ENCODE measurements around the gene ATL2. TPM values are rescaled to one million over a fixed set of nuclear protein-coding genes. Genes with fewer than 3 reads are reported as not detected.

The ATL2 gene
- total RNA-seq, 1 experiment from 2014 or later = 66.7 TPM

GRCh38 chr2:38251940-38252339, 125.1 kb downstream of the ATL2 start:
- no peak overlapping the region for H3K4ac ChIP-seq (ENCODE audit: low read depth, low read length)
- no peak overlapping the region for H2AK5ac ChIP-seq (ENCODE audit: insufficient read length, low read length)
- no peak for DNase-seq
- H3K79me2 ChIP-seq (ENCODE audit: insufficient read depth, low read length) = no peaks in the 10 kb centered on the region
- no peak overlapping the region for H2BK5ac ChIP-seq (ENCODE audit: insufficient read length, low read length)
- H3K14ac ChIP-seq (ENCODE audit: insufficient read depth, low read length) = no peak overlapping the region
- no peaks in the 10 kb centered on the region for H3K9me3 ChIP-seq (ENCODE audit: control insufficient read depth, low read depth, low read length)
- H3K4me1 ChIP-seq (ENCODE audit: insufficient read depth, low read length) = no peaks in the 10 kb centered on the region
- H3K56ac ChIP-seq (ENCODE audit: insufficient read length, low read depth, low read length) = no peak overlapping the region
- Mint-ChIP-seq H3K4me1 (peaks cover 4 to 5% of the 10 kb centered on the region in 2 experiments; a peak in 2 of 4 replicates), H3K27ac (no peak overlapping the region), H3K27me3 (ENCODE audit: low read depth) (no peaks in the 10 kb centered on the region), H3K4me3 (no peak overlapping the region), H3K9me3 (no peaks in the 10 kb centered on the region), H3K36me3 (ENCODE audit: insufficient read depth in 1 of 3, low read depth in 3 of 3) (no peaks in the 10 kb centered on the region)
- no peak overlapping the region for H3K18ac ChIP-seq (ENCODE audit: insufficient read length, low read depth, low read length)
- no peak overlapping the region for H2BK120ac ChIP-seq (ENCODE audit: low read depth, low read length, poor library complexity, severe bottlenecking)
- H4K5ac ChIP-seq (ENCODE audit: insufficient read length, low read depth, low read length) = no peak overlapping the region
- no peak overlapping the region for H4K91ac ChIP-seq (ENCODE audit: insufficient read length, low read depth, low read length)
- H2AFZ ChIP-seq (ENCODE audit: low read length) = no peak overlapping the region
- no peak overlapping the region for H3K27ac ChIP-seq (ENCODE audit: insufficient read length, low read depth, low read length)
- H3T11ph ChIP-seq (ENCODE audit: low read length) = no peak overlapping the region
- no CpG with 5 or more reads among the region's 1 CpG for WGBS (ENCODE audit: extremely low coverage, insufficient read length, low lambda C conversion rate)
- H4K20me1 ChIP-seq (ENCODE audit: control insufficient read depth, insufficient read depth, insufficient read length) = no peaks in the 10 kb centered on the region
- no peaks in the 10 kb centered on the region for H3K23me2 ChIP-seq (ENCODE audit: insufficient read length, low read depth, low read length, poor library complexity, severe bottlenecking)
- no peak overlapping the region for H2BK20ac ChIP-seq (ENCODE audit: low read depth, low read length, poor library complexity, severe bottlenecking)
- no peak overlapping the region for H3K4me2 ChIP-seq (ENCODE audit: insufficient read depth, insufficient read length, low read length)
- no peak for TF ChIP-seq CTCF (conservative IDR thresholded peaks at IDR 0.05)
- no peak overlapping the region for H4K8ac ChIP-seq (replicated peaks; ENCODE audit: insufficient read length, low read depth, low read length)
- H3K23ac ChIP-seq (ENCODE audit: insufficient read length, low read depth, low read length) = no peak overlapping the region
- no peak overlapping the region for H2BK15ac ChIP-seq (ENCODE audit: low read depth, low read length)
- no peak overlapping the region for H2BK12ac ChIP-seq (ENCODE audit: insufficient read length, low read depth, low read length)
- no peaks in the 10 kb centered on the region for H3K79me1 ChIP-seq (ENCODE audit: insufficient read depth, low read depth, low read length, poor library complexity, severe bottlenecking)
- H3K9ac ChIP-seq (ENCODE audit: extremely low read depth, insufficient read length, low read length) = no peak overlapping the region
- no peaks in the 10 kb centered on the region for H3K27me3 ChIP-seq (ENCODE audit: insufficient read depth, low read length)

Measured in H9 (cell line).